HG03139 (cell line): ENCODE measurements around the gene HDHD5.

Source experiments
- ATAC-seq: cut with Tn5 transposase; IDR thresholded peaks from one replicate; pipeline ENCODE4 v1.9.1; 2021; ENCODE audit not compliant: unreplicated experiment

The HDHD5 gene

DNA sequence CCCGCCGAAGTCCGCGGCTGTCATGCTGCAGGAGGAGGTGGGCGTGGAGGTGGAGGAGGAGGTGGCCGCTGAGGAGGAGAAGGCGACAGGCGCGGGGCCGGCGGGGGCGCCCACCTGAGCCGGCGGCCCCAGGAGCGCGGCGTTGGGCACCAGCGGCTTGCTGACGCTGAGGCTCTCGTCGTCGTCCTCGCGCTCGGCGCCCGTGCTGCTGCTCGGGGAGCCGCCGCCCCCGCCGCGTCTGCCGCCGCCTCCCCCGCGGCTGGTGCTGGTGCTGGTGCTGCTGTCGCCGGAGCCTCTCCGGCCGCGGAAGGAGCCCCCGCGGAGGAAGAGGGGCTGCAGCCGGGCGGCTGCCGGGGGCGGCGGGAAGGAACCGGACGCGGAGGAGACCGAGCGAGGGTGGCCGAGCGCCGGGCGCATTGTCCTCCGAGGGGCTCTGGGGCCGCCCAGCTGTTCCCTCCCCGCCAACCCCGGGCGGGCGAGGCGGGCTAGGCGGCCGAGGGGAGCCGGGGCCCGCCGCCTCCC is 38.3 kb downstream of the HDHD5 start:
- no peak for ATAC-seq

DNA sequence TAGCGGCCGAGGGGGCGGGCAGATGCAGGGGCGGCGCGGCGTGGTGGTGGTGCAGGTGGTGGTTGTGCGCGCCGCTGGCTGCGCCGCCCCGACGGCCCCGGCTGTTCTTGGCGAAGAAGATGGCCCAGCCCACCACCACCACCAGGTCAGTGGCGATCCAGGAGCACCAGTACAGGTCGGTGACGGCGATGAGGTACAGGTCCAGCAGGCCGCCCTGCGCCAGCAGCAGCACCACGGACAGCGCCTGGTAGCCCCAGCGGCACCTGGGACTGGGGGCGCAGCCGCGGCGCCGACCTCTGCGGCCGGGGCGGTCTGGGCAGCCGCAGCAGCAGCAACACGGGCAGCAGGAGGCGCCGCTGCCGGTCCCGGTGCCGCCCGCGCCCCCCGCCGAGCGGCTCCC is 38.8 kb downstream of the HDHD5 start:
- ATAC-seq = no peak

DNA sequence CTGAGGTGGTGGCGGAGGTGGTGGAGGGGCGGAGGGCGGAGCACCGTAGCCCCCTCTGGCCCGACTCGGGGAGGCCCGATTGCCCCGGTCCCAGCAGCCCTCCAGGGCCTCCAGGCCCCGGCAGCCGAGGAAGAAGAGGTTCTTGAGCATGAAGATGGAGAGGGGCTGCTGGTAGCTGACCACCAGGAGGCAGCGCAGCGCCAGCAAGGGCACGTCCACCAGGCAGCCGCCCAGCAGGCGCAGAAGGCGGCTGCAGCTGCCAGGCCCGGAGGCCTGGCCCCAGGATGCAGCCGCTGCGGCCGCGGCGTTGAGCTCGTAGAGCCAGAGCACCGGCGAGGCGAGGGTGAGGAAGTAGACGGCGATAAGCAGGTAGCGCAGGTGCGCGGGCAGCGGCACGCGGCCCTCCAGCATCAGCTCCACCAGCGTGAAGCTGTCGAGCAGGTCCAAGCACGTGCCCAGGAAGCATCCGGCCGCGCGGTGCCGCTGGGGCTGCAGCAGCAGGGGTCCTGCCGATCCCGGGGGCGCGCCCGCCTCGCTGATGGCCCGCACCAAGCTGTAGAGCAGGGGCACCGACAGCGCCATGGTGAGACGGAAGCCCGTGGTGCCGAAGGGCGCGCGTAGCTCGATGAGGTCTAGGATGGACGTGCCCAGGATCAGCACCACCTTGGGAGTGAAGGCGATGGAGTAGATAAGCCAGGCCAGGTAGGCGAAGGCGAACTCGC is 39.4 kb downstream of the HDHD5 start:
- ATAC-seq = no peak

DNA sequence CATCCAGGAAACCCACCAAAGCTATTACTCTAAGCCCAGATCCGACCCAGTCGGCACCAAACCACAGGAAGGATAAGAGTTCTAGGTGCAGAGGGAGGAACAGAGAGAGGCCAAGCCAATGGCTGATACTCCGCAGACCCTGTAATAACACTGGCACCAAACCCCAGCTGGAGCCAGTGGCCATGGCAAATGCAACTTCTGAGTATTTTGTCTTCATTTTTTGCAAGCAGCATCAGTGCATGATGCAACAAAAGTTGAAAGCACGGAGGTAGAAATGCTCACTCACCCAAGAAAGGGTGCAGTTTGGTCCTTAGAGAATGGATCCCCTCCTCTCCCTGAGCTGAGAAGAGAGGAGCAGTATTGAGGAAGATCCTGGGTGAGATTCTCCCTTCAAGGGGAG is 40.7 kb downstream of the HDHD5 start:
- no peak for ATAC-seq

DNA sequence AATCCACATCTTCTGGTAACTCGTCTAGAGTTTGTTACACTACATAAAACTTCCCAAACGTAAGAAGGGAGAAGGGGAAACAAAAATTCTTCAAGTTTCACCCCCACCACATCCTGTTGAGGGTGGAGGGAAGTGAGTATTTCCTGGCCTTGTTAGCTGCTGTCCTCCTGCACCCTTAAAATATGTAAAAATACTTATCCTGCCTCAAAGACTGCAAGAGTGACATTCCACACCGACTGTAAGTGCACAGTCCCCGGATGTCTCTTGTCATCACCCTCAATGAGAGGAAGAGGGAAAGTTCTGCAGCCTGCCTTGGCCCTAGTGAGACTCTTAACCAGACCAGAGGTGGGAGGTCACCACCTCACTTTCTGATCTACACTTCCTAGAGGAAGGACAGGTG is 41.2 kb downstream of the HDHD5 start:
- ATAC-seq = peak; percentile 47

DNA sequence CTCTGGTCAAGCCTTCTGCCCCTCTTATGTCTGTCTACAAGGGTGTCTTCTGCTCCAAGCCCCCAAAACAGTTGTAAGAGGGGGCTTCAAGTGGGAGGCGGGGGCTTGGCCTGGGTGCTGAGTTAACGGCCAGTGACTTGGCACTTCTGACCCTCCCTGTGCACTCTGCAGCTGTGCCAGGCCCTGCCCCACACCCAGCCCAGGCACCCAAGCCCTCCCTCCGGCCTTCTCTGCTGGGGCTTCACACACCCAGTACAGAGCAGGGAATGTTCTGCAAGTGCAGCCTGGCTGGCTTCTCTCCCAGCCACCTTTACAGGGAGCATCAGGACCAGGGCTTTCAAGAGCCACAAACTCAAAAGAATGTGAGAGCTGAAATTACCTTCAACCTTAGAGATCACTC is 41.7 kb downstream of the HDHD5 start:
- ATAC-seq = no peak

DNA sequence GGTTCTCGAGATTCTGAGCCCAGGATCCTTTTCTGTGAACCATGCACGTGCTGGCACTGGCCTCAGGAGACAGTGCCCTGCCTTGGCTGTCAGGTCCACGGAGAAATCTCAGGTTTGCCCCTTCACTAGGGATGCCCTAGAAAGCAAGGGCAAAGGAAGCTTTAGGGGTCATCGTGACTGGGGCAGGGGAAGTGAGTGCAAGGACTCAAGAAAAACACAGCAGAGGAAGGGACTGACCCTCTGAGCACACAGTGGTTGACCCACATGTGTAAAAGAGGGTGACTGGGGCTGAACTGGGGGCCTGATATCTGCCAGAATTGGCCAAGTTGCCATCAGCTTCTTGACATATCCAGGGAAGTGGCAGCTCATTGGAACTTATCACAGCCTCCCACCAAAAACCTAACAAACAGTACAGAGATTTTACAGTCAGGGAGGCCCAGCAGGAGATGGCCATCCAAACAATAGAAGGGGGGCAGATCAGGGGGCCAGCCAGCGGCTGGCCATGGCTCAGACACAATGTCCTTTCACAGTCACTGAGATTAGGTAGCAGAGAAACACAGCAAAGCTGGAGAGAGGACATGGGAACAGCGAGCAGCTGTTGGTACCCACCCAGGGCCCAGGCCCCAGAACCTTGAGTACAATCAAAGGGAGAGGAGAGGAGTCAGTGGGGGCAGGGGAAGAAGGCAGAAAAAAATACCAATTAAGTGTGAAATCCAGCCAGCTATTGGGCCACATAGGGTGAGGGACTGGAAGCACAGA is 42.3 kb downstream of the HDHD5 start:
- ATAC-seq = no peak

DNA sequence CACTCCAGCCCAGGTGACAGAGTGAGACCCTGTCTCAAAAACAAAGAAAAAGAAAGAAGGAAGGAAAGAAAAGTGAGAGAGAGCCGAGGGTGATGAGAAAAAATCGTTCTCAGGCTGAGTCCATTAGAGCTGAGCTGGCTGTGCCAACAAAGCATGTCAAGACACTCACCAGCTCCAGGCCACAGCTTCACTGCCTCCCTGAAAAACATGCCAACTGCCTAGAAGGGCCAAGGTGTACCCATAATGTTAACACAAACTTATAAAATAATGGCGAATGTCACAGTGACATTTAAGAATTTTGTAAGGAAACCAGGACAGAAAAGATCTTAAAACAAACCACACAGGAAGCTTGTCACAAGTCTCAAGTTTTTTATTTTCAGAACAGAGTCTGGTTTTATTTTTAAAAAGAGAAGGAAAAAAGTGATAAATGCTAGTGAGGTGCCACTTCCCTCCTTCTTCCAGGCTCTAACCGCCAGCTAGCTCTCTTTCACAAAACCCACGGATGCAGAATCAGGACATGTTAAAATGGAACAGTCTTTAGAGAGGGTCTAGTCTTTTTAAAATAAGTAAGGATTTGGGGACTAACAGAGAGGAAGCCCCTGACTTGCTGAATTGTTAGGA is 43.0 kb downstream of the HDHD5 start:
- ATAC-seq = no peak

DNA sequence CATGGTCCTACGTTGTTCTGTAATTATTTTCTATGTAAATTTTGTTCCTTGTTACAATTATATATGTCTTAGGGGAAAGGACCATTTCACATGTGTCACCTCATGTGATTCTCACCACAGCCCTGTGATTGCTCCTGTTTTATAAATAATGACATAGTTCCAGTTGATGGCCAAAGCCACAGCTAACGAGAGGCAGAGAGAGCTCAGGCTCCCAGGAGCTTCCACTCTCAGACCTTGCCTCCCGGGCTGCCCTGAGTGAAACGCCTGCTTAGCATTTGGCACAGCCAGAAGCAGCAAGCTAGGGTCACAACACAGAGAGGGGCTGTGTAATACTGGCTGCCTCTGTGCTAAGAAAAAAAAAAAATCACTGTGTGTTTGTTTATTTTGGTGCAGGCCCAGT is 43.8 kb downstream of the HDHD5 start:
- ATAC-seq = no peak

DNA sequence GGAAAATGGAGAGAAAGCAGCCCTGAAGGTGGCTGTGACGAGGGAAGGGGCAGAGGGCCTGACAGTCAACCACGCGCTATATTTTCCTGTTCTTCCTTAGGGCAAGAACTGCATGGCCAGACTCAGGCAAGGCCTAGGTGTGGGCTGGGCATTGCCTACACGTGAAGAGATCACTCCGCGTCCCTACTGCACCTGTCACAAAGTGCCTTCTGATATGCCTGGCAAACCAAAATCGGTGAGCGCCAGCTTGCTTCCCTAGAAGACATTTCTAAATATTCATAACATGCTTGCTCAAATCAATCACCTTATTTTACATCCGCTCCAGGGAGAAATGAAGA is 44.2 kb downstream of the HDHD5 start:
- ATAC-seq = no peak

DNA sequence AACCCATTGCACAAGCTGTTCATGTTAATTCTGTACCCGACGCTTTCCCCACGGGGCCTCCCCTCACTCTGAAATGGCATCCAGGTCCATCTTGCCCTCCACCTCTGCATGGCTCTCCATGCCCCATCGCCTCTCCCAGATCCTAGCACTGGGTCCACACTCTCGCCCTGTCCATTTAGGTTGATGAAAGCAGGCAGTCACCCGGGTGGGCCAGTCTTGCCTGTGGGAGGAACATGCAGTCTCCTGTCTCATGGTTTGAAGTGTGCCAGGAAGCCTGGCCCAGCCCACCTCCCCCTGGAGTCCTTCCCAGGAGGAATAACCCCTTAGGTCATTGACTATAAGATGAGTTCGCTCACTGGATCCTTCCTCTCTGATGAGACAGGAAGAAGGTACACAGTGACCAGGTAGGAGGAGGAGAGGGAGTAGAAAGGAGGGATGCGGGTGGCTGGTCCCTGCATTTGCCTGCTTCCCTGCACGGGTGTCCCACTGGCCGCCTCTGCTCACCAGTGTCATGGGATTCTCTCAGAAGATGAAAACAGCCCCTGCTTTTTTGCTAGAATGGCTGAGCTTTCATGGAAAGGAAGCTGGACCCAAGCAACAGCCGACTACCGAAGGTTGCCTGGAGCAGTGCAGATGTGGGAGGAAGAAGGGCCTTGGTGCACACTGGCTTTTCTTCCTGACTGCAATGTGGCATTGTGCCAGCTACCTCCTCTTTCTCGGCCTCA is 44.7 kb downstream of the HDHD5 start:
- no peak for ATAC-seq

DNA sequence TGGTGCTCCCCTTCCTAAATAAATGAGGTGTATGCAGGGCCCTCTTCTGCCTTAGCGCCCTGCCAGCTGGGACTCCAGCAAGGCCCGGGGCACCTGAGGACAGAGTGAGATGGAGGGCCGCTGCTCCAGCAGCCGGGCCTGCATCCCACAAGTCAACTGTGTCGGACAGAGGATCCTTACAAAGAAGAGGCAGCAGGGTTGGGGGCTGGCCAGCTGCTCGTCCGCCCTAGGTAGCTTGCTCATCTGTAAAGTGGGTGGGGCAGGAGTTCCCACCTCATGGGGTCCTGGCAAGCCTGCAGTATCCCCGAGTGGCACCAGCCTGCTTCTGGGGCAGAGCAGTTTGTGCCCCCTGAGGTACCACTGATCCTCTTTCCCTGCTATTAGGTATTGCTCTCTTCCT is 45.5 kb downstream of the HDHD5 start:
- ATAC-seq = no peak

DNA sequence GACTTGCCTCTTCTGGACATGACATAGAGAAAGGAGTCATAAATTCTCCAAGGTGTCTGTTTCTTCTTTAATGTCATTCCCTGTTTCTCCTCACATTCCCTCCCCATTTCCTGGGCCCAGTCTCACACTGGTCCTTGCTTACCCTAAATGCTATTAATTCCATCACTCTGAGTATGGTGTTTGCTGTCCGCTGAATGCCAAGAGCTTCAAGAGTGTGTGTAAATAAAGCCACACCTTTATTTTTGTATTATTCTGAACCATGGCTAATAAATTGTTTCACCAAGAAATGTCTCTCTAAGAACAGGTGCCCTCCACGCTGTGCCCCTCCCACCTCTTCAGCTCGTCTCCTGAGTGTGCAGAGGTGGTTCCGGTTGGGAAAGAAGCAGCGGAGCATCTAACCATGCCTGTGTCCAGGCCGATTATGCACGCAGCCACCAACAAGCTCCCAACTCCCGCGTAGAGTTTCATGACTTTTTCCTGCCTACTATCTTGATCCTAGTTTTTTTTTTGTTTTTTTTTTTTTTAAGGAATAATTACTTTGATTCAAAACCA is 46.5 kb downstream of the HDHD5 start:
- no peak for ATAC-seq

DNA sequence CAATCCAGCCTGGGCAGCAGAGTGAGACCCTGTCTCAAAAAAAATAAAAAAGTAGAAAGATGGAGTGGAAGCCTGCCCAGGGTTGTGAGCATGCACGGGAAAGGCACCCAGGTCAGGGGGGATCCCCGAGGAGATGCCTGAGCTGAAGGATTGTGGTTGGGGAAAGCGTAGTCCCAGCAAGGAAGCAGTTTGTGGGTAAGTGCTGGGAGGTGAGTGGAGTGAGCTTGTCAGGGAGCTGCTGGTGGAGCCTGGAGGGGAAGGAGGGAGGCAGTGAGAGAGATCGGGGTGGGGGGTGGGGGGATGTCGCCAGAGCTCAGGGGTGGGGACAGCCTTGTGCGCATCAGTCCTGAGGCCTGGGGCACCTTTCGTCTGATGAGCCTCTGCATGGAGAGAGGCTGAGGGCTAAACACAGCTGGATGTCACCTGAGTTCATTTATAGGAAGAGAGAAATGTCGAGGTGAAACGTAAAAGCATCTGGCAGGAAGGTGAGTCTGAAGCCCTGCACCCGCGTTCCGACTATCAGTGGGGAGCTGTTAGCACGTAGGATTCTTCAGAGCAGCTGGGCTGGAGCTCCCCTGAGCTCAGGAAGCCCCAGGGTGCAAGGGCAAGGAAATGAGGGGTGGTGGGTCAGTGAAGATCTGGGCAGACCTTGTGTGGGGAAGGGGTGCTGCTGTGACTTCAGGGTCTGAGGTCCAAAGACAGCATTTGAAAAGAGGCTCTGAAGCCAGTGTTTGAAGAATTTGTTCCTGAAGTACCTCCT is 48.1 kb downstream of the HDHD5 start:
- no peak for ATAC-seq

DNA sequence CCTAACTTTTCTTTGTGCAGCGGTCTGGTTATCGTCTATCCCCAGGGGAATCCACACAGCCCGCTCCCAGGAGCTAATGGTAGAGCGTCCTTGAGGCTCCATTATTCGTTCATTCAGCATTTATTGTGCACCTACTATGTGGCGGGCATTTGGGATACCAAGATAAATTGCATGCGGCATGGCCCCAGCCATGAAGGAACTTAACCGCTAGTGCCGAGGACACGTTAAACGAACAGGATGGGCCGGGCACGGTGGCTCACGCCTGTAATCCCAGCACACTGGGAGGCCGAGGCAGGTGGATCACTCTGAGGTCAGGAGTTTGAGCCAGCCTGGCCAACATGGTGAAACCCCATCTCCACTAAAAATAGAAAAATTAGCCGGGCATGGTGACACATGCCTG is 49.1 kb downstream of the HDHD5 start:
- ATAC-seq = no peak

DNA sequence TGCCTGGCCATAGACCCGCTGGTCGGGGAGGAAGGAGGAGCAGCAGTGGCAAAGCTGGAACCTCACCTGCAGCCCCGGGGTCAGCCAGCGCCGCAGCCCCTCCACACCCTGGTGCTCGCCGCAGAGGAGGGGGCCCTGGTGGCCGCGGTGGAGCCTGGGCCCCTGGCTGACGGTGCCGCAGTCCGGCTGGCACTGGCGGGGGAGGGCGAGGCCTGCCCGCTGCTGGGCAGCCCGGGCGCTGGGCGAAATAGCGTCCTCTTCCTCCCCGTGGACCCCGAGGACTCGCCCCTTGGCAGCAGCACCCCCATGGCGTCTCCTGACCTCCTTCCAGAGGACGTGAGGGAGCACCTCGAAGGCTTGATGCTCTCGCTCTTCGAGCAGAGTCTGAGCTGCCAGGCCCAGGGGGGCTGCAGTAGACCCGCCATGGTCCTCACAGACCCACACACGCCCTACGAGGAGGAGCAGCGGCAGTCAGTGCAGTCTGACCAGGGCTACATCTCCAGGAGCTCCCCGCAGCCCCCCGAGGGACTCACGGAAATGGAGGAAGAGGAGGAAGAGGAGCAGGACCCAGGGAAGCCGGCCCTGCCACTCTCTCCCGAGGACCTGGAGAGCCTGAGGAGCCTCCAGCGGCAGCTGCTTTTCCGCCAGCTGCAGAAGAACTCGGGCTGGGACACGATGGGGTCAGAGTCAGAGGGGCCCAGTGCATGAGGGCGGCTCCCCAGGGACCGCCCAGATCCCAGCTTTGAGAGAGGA is 49.8 kb downstream of the HDHD5 start:
- no peak for ATAC-seq

DNA sequence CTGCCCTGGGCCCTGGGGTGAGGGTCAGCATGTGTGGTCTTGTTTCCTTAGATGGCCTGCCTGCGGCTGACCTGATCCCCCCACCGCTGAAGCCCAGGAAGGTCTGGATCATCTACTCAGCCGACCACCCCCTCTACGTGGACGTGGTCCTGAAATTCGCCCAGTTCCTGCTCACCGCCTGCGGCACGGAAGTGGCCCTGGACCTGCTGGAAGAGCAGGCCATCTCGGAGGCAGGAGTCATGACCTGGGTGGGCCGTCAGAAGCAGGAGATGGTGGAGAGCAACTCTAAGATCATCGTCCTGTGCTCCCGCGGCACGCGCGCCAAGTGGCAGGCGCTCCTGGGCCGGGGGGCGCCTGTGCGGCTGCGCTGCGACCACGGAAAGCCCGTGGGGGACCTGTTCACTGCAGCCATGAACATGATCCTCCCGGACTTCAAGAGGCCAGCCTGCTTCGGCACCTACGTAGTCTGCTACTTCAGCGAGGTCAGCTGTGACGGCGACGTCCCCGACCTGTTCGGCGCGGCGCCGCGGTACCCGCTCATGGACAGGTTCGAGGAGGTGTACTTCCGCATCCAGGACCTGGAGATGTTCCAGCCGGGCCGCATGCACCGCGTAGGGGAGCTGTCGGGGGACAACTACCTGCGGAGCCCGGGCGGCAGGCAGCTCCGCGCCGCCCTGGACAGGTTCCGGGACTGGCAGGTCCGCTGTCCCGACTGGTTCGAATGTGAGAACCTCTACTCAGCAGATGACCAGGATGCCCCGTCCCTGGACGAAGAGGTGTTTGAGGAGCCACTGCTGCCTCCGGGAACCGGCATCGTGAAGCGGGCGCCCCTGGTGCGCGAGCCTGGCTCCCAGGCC is 50.6 kb downstream of the HDHD5 start:
- ATAC-seq = no peak

DNA sequence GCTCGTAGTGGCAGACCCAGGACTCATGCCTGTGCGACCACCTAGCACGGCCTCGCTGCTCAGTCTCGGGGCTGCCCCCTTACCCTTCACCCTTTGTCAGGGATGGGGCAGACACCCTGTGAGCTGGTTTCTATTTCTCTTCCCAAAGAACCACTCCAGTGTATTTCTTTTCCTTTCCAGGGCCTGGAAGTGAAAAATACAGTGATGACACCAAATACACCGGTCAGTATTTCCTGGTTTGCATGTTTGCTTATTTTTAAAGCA is 51.6 kb downstream of the HDHD5 start:
- no peak for ATAC-seq
